ENCODE data around the gene SDK2. TPM values are rescaled to one million over a fixed set of nuclear protein-coding genes. Genes with fewer than 3 reads are reported as not detected.

Gene SDK2
- total and polyA plus RNA-seq, 9 of the 15 experiments (the other 6 are each of a cell fraction or from before 2014, with no cell fraction given): 0.04 TPM; not detected in 8

- TF ChIP-seq, protein P1, sequence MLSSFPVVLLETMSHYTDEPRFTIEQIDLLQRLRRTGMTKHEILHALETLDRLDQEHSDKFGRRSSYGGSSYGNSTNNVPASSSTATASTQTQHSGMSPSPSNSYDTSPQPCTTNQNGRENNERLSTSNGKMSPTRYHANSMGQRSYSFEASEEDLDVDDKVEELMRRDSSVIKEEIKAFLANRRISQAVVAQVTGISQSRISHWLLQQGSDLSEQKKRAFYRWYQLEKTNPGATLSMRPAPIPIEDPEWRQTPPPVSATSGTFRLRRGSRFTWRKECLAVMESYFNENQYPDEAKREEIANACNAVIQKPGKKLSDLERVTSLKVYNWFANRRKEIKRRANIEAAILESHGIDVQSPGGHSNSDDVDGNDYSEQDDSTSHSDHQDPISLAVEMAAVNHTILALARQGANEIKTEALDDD (IDR thresholded peaks at IDR 0.05): no peak
- TF ChIP-seq HDAC1 (IDR thresholded peaks at IDR 0.05): no peak
- no peak for TF ChIP-seq FOXO4 (CRISPR knock-in tag; IDR thresholded peaks at IDR 0.05)
- no peak for TF ChIP-seq SMARCC2 (IDR thresholded peaks at IDR 0.05; ENCODE audit: low read depth)
- TF ChIP-seq MECOM (CRISPR knock-in tag; IDR thresholded peaks at IDR 0.05): no peak
- no peak for TF ChIP-seq ZNF57 (CRISPR knock-in tag; IDR thresholded peaks at IDR 0.05)
- no peak for TF ChIP-seq NUFIP1 (IDR thresholded peaks at IDR 0.05; ENCODE audit: partially characterized antibody)
- no peak for TF ChIP-seq PRPF4 (IDR thresholded peaks at IDR 0.05; ENCODE audit: insufficient read depth, low read depth, low read length, poor library complexity, severe bottlenecking)
- no peak for TF ChIP-seq CBFA2T2 (conservative IDR thresholded peaks at IDR 0.05)
Observed at GRCh38 chr17:73388578-73388905, 255.7 kb downstream of the SDK2 start (continued).

Data from K562 (cell line).